Cardiac muscle cell (in vitro differentiated cells and primary cell): Measurements from ENCODE around the gene OR52E5. TPM values are rescaled to one million over a fixed set of nuclear protein-coding genes. Genes with fewer than 3 reads are reported as not detected.

Experiments
- DNase-seq, 2 donors: peaks; one replicate each; pipeline versions ENCODE4 v3.0.0 to v3.0.0-alpha.2; 2010 to 2017; ENCODE audit warnings: low read depth in 1 of 2, low spot score in 1 of 2
- H3K27ac ChIP-seq: fragments of 200-600 bp; sonication (generic); 2 replicates; pipeline ENCODE4 v1.5.1; 2016
- H3K27me3 ChIP-seq: fragments of 200-600 bp; sonication (generic); 2 replicates; pipeline ENCODE4 v1.6.0; 2016; ENCODE audit warnings: control low read depth
- H3K36me3 ChIP-seq: fragments of 200-600 bp; sonication (generic); 2 replicates; pipeline ENCODE4 v1.5.1; 2016; ENCODE audit warnings: control low read depth
- H3K4me1 ChIP-seq: fragments of 200-600 bp; sonication (generic); 2 replicates; pipeline ENCODE4 v1.8.1; 2017; ENCODE audit warnings: low read depth, mild to moderate bottlenecking, mixed run types
- H3K4me3 ChIP-seq: fragments of 200-600 bp; sonication (generic); 2 replicates; pipeline ENCODE4 v1.5.1; 2016; ENCODE audit warnings: mild to moderate bottlenecking
- H3K9me3 ChIP-seq: fragments of 200-600 bp; sonication (generic); 2 replicates; pipeline ENCODE4 v1.5.1; 2017; ENCODE audit warnings: low read depth, mild to moderate bottlenecking, control low read depth
- polyA plus RNA-seq: library from polyadenylated mRNA; unstranded; fragments of >200 nt; fragmentation: Nextera tagmentation; extraction: Ambion mirVana; gene quantifications from 2 replicates; pipeline ENCODE4 v1.2.1, GENCODE V29; 2016
- total RNA-seq: library from RNA; depleted of rRNA; stranded (reverse); fragments of >200 nt; gene quantifications from 2 replicates; pipeline ENCODE4 v1.2.3, GENCODE V29; 2016
- TF ChIP-seq, protein P1 (sequence below): IDR thresholded peaks from 2 replicates; pipeline ENCODE4 v1.5.1; 2012; ENCODE audit warnings: low read depth, mild to moderate bottlenecking, low read length

Gene OR52E5
- total and polyA plus RNA-seq, 2 experiments from 2014 or later: not detected

- Histone ChIP-seq H3K27me3 (no peaks in the 10 kb centered on the region), H3K4me3 (no peak overlapping the region), H3K9me3 (no peaks in the 10 kb centered on the region), H3K4me1 (no peaks in the 10 kb centered on the region), H3K27ac (no peak overlapping the region), H3K36me3 (no peaks in the 10 kb centered on the region)
- TF ChIP-seq, protein P1, sequence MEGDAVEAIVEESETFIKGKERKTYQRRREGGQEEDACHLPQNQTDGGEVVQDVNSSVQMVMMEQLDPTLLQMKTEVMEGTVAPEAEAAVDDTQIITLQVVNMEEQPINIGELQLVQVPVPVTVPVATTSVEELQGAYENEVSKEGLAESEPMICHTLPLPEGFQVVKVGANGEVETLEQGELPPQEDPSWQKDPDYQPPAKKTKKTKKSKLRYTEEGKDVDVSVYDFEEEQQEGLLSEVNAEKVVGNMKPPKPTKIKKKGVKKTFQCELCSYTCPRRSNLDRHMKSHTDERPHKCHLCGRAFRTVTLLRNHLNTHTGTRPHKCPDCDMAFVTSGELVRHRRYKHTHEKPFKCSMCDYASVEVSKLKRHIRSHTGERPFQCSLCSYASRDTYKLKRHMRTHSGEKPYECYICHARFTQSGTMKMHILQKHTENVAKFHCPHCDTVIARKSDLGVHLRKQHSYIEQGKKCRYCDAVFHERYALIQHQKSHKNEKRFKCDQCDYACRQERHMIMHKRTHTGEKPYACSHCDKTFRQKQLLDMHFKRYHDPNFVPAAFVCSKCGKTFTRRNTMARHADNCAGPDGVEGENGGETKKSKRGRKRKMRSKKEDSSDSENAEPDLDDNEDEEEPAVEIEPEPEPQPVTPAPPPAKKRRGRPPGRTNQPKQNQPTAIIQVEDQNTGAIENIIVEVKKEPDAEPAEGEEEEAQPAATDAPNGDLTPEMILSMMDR: no peak
- no peak for DNase-seq
These were observed 27.2 kb upstream of the OR52E5 start for GRCh38 chr11:5865826-5866225.

- no peaks in the 10 kb centered on the region for H3K9me3 ChIP-seq
- DNase-seq: no peak
- H3K36me3 ChIP-seq: no peaks in the 10 kb centered on the region
- no peaks in the 10 kb centered on the region for H3K4me1 ChIP-seq
- TF ChIP-seq, protein P1: no peak
- no peaks in the 10 kb centered on the region for H3K27me3 ChIP-seq
- no peak overlapping the region for H3K27ac ChIP-seq
- H3K4me3 ChIP-seq: no peak overlapping the region
These were observed 14.4 kb upstream of the OR52E5 start for GRCh38 chr11:5878564-5878963.

- H3K9me3 ChIP-seq: no peaks in the 10 kb centered on the region
These were observed 12.7 kb upstream of the OR52E5 start, which contains the start of gene OR52E4 for GRCh38 chr11:5880329-5880728. Gene OR52E4, plus strand, starts transcription at chr11:5880629. Its CDS starts 3,664 bp downstream, at chr11:5884293.

GRCh38 chr11:5881756-5882155 is 11.3 kb upstream of the OR52E5 start:
- DNase-seq: no peak
- TF ChIP-seq, protein P1: no peak
- Histone ChIP-seq H3K4me3 (no peak overlapping the region), H3K9me3 (no peaks in the 10 kb centered on the region), H3K4me1 (no peaks in the 10 kb centered on the region), H3K27ac (no peak overlapping the region), H3K36me3 (no peaks in the 10 kb centered on the region), H3K27me3 (no peaks in the 10 kb centered on the region)

More at GRCh38 chr11:5880329-5880728, 12.7 kb upstream of the OR52E5 start, which contains the start of gene OR52E4:
- Histone ChIP-seq H3K4me3 (no peak within 1 kb of the TSS), H3K27me3 (no peaks in the 10 kb centered on the region), H3K4me1 (no peaks in the 10 kb centered on the region), H3K36me3 (no peaks in the 10 kb centered on the region), H3K27ac (no peak within 1 kb of the TSS)
- TF ChIP-seq, protein P1: no peak
- no peak for DNase-seq

DNA sequence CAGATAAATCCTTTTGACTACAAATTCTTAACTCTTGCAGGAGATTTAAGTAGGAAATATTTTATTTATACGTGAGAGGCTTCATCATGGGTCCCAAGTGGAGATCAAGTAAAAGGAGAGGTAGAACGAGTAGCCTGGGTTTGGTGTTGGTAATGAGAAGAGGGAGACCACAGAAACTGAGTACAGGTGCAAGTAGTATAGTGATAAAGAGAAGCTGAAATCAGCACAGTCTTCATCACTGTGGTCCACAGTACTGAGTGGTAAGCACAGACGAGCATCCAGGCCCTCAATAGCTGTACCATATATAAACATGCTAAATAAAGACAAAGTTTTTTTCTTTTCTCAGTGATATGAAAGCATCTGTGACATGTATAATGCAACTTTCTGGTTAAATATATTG is 5.8 kb upstream of the OR52E5 start:
- Histone ChIP-seq H3K27ac (no peak overlapping the region), H3K9me3 (no peaks in the 10 kb centered on the region), H3K27me3 (no peaks in the 10 kb centered on the region), H3K36me3 (no peaks in the 10 kb centered on the region), H3K4me3 (no peak overlapping the region), H3K4me1 (no peaks in the 10 kb centered on the region)
- TF ChIP-seq, protein P1: no peak
- no peak for DNase-seq

- H3K27me3 ChIP-seq: no peaks in the 10 kb centered on the region
- no peak overlapping the region for H3K27ac ChIP-seq
- H3K4me1 ChIP-seq: no peaks in the 10 kb centered on the region
- no peaks in the 10 kb centered on the region for H3K9me3 ChIP-seq
- DNase-seq: no peak
- no peak overlapping the region for H3K4me3 ChIP-seq
- TF ChIP-seq, protein P1: no peak
- no peaks in the 10 kb centered on the region for H3K36me3 ChIP-seq
These were observed 5.3 kb upstream of the OR52E5 start for GRCh38 chr11:5887661-5888060.
